ENCODE results near the gene CXCL8. TPM values are rescaled to one million over a fixed set of nuclear protein-coding genes. Genes with fewer than 3 reads are reported as not detected.
"Not testable (repeated sequence)": the region's sequence is repeated elsewhere in the genome, so short reads cannot be mapped to it uniquely, and the experiment has no call there.

The CXCL8 gene
- 0.30 TPM for total RNA-seq
- long read RNA-seq: 0 reads

DNA sequence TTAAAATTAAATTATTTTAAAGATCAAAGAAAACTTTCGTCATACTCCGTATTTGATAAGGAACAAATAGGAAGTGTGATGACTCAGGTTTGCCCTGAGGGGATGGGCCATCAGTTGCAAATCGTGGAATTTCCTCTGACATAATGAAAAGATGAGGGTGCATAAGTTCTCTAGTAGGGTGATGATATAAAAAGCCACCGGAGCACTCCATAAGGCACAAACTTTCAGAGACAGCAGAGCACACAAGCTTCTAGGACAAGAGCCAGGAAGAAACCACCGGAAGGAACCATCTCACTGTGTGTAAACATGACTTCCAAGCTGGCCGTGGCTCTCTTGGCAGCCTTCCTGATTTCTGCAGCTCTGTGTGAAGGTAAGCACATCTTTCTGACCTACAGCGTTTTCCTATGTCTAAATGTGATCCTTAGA, at the start of gene CXCL8:
Gene CXCL8, plus strand, starts transcription at position 217 of the 426 bp plus-strand sequence. Its CDS starts 90 bp downstream, at position 307.
- Histone ChIP-seq H3K4me3 (no peak within 1 kb of the TSS), H3K9me3 (replicated peaks) (peaks cover 8% of the 10 kb centered on the region)
- intact Hi-C loops (cut with micrococcal nuclease): no loop called here

GRCh38 chr4:73691201-73691600, 49.2 kb upstream of the CXCL8 start:
- H3K27ac ChIP-seq (replicated peaks); DNase-seq; H3K36me3 ChIP-seq; H3K4me3 ChIP-seq; H3K27me3 ChIP-seq (ENCODE audit: low read depth); intact Hi-C loops (cut with micrococcal nuclease); H3K9me3 ChIP-seq (replicated peaks); H3K4me1 ChIP-seq: not testable (repeated sequence)

More for the DNA sequence above, at the start of gene CXCL8:
- DNase-seq: peak; percentile 60
- TF ChIP-seq, protein P1, sequence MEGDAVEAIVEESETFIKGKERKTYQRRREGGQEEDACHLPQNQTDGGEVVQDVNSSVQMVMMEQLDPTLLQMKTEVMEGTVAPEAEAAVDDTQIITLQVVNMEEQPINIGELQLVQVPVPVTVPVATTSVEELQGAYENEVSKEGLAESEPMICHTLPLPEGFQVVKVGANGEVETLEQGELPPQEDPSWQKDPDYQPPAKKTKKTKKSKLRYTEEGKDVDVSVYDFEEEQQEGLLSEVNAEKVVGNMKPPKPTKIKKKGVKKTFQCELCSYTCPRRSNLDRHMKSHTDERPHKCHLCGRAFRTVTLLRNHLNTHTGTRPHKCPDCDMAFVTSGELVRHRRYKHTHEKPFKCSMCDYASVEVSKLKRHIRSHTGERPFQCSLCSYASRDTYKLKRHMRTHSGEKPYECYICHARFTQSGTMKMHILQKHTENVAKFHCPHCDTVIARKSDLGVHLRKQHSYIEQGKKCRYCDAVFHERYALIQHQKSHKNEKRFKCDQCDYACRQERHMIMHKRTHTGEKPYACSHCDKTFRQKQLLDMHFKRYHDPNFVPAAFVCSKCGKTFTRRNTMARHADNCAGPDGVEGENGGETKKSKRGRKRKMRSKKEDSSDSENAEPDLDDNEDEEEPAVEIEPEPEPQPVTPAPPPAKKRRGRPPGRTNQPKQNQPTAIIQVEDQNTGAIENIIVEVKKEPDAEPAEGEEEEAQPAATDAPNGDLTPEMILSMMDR (IDR thresholded peaks at IDR 0.05; ENCODE audit: borderline replicate concordance): no peak
- no peaks in the 10 kb centered on the region for H3K36me3 ChIP-seq
- peak within 1 kb of the TSS; percentile 9 for H3K27ac ChIP-seq (replicated peaks)
- no peaks in the 10 kb centered on the region for H3K27me3 ChIP-seq (ENCODE audit: low read depth)
- H3K4me1 ChIP-seq: peaks cover 21% of the 10 kb centered on the region

GRCh38 chr4:73691759-73692158, 48.6 kb upstream of the CXCL8 start:
- intact Hi-C loops (cut with micrococcal nuclease): no loop called here
- Histone ChIP-seq H3K36me3 (no peaks in the 10 kb centered on the region), H3K9me3 (replicated peaks) (no peaks in the 10 kb centered on the region), H3K4me1 (no peaks in the 10 kb centered on the region), H3K4me3 (no peak overlapping the region), H3K27me3 (ENCODE audit: low read depth) (no peaks in the 10 kb centered on the region), H3K27ac (replicated peaks) (no peak overlapping the region)
- TF ChIP-seq, protein P1 (IDR thresholded peaks at IDR 0.05; ENCODE audit: borderline replicate concordance): no peak
- no peak for DNase-seq

GRCh38 chr4:73692254-73692653, 48.1 kb upstream of the CXCL8 start:
- no peak for DNase-seq
- Histone ChIP-seq H3K27ac (replicated peaks) (no peak overlapping the region), H3K4me1 (no peaks in the 10 kb centered on the region), H3K36me3 (no peaks in the 10 kb centered on the region), H3K9me3 (replicated peaks) (no peaks in the 10 kb centered on the region), H3K4me3 (no peak overlapping the region), H3K27me3 (ENCODE audit: low read depth) (no peaks in the 10 kb centered on the region)
- TF ChIP-seq, protein P1 (IDR thresholded peaks at IDR 0.05; ENCODE audit: borderline replicate concordance): no peak
- intact Hi-C loops (cut with micrococcal nuclease): no loop called here

DNA sequence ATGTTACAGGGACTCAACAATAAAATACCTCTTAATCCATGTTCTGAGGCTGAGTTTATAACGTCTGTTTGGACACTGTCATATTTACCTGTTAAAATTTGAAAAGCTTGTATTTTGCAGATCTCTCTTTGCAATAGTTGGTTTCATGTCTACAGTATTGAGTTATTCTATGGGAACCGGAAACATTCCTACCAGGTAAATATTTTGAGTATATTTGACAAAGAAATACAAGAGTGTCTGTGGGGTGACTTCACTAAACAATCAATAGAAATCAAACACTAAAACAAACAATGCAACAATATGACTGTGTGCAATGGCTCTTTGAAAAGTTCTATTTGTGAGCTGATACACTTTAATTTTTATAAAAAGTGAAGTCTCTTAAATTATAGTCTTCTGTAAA, 47.7 kb upstream of the CXCL8 start:
- H3K27me3 ChIP-seq (ENCODE audit: low read depth): no peaks in the 10 kb centered on the region
- H3K4me1 ChIP-seq: peaks cover 1% of the 10 kb centered on the region
- intact Hi-C loops (cut with micrococcal nuclease): no loop called here
- TF ChIP-seq, protein P1 (IDR thresholded peaks at IDR 0.05; ENCODE audit: borderline replicate concordance): no peak
- no peak overlapping the region for H3K4me3 ChIP-seq
- no peak for DNase-seq
- no peak overlapping the region for H3K27ac ChIP-seq (replicated peaks)
- no peaks in the 10 kb centered on the region for H3K9me3 ChIP-seq (replicated peaks)
- H3K36me3 ChIP-seq: no peaks in the 10 kb centered on the region

DNA sequence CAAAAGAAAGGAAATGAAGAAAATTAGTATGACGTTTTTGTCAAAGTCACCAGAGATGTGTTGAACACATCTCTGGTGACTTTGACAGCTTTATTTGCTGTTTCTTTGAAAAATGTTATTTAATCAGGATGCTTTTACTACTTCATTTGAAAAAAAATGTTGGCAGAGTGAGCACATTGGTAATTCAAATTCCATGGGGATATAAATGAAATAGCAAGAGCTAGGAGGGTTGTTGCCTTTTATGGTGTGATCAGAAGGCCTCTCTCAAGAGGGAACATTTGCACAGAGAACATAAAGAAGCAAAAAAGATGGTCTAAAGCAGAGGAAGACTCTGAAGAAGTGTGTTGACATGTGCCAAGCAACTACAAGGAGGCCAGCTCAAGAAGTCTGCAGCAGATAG, 46.6 kb upstream of the CXCL8 start:
- Histone ChIP-seq H3K9me3 (replicated peaks) (no peaks in the 10 kb centered on the region), H3K4me3 (no peak overlapping the region), H3K27me3 (ENCODE audit: low read depth) (no peaks in the 10 kb centered on the region), H3K4me1 (peaks cover 12% of the 10 kb centered on the region), H3K27ac (replicated peaks) (no peak overlapping the region), H3K36me3 (no peaks in the 10 kb centered on the region)
- TF ChIP-seq, protein P1 (IDR thresholded peaks at IDR 0.05; ENCODE audit: borderline replicate concordance): no peak
- no peak for DNase-seq
- intact Hi-C loops (cut with micrococcal nuclease): no loop called here
